NCI-H2196 treated with DMSO at 0.1 percent for 48 hours (cell line): Measurements from ENCODE around the gene DDIAS.
"Not testable (repeated sequence)": the region's sequence is repeated elsewhere in the genome, so short reads cannot be mapped to it uniquely, and the experiment has no call there.

Experiments used
- DNase-seq: peaks from one replicate; lab custom pipeline; 2025; ENCODE audit not compliant: unreplicated experiment; lab: John Stamatoyannopoulos, UW

Gene DDIAS

DNA sequence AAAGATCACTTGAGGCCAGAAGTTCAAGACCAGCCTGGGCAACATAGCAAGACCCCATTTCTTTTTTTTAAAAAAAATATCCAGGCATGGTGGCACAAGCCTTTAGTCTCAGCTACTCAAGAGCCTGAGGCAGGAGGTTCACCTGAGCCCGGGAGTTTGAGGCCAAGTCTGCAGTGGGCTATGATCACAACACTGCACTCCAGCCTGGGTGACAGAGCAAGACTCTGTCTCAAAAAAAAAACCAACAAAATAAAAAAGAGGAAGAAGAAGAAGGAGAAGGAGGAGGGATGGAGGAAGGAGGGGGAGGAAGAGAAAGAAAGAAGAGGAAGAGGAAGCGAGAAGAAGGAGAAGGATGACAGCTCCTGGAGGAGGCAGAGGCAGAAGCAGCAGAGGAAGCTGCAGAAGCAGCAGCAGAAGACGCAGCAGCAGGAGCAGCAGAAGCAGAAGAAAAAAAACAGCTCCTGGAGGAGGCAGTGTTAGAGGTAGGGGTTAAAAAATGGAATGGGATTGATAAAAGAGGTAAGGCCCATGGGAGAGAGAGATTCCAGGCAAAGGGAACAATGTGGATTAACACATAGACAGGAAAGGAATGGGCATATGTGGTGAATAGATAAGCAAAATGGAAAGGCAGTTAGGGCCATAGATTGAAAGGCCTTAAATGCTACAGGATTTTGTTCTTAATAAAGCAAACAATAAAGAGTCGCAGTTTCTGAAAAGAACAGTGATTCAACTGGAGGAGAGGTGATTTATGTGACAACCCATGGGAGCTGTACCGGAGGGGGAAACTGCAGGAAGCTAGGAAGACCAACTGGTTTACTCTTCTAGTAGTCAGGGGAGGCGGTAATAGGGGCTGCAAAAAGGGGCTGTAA, 12.2 kb upstream of the DDIAS start:
- no peak for DNase-seq

DNA sequence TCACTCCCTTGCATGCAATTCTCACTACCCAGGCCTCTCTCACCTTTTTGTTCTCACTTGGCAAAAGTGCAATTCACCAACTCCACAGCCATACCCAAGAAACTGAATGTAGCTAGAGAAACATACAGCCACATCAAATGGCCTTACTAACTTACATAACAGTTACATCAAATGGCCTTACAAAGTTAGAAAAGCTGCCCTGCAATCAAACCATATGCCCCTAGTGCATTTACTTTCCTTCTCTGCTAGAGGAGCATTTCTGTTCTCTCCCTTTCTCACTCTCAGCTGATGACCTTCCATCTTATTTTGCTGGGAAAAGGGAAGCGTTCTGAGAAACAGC, 11.6 kb upstream of the DDIAS start:
- DNase-seq, result no peak

DNA sequence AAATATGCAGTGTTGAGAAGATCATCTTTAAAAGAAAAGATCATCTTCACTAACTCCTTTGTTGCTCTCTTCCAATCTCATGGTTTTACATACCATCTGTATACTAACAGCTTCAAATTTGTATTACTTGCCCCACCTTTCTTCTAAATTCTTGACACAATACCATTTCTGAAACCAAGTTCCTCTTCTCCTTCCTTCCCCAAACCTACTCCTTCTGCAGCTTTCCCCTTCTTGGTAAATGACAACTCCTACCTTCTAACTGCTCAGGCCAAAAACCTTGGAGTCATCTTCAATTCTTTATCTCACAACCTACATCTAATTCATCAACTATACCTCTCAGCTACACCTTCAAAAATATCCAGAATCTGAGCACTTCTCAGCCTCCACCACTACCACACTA, 10.6 kb upstream of the DDIAS start:
- no peak for DNase-seq

DNA sequence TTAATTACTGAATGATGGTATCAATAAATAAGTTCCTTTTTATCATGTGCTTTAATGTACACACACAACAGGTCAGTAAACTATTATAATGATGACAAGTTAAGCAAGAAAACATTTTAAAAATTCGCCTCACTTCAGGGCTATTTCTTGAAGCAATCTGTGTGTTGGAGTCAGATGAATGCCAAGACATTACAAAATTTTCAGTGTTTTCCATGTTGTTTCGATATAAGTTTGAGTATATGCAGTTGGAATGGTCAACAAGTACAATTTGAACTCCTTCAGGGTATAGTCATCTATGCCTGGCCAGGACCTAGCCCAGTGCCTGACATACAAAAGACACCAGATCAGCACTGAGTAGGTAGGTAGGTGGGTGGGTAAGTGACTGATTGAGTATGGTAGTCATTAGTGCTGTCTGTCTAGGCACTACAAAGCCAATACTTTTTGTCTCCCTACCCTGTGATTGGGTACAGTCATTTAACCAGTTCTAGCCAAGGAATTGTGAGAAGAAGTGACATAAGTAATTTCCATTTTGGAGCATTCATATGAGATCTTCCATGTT, 8.8 kb upstream of the DDIAS start:
- no peak for DNase-seq

DNA sequence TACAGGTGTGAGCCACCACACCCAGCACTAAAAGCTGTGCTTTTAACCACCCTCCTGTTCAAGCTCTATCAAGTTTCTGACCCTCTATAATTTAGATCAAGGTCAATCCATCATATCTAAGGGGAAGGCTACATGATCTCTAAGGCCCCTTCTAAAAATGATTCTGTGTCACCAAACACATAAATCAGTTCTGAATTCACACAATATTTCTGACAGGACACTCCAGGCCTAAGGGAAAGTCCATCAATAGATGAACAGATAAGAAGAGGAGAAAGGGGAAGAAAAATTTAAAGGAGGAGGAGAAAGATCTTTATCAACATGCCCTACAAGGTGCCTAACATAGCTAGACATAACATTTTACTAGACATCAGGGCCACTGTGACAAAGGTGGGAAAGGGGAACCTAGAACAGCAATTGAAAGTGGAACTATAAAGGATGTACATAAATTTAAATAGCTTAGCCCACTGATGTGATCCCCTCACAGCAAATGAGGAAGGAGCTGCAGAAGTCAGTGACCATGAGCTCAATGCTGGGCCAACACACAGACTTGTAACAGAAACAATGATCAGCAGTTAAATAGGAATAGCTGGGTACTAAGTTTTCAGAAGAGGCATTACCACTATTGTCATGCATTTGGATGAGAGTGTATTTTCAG, 6.0 kb upstream of the DDIAS start:
- no peak for DNase-seq

DNA sequence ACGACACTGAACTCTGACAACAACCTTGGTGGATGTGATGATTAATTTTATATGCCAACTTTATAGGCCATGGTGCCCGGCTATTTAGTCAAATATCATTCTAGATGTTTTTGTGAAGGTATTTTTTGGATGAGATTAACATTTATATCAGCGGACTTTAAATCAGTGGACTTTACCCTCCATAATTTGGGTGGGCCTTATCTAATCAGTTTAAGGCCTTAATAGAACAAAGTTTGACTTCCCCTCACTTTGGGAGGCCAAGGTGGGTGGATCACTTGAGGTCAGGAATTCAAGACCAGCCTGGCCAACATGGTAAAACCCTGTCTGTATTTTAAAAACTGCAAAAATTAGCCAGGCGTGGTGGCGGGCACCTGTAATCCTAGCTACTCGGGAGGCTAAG, 5.4 kb upstream of the DDIAS start:
- DNase-seq, result no peak

DNA sequence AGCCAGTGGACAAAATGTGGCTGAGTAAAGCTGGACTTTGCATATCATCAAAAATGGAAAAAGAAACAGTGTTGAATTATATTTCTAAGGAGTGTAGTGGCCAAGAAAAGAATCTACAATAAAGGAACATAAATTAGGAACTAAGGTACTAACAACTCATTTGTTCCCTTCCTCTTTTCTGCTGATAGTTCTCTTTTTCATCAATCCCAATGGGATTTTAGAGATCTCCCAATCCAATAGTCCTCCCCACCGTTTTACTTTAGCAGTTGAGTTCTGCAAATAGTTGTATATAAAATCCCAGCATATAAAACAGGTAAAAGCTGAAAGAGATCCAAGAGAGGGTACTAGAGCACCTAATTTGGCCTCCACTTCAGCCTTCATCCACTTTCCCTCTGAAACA, 3.3 kb upstream of the DDIAS start:
- no peak for DNase-seq

DNA sequence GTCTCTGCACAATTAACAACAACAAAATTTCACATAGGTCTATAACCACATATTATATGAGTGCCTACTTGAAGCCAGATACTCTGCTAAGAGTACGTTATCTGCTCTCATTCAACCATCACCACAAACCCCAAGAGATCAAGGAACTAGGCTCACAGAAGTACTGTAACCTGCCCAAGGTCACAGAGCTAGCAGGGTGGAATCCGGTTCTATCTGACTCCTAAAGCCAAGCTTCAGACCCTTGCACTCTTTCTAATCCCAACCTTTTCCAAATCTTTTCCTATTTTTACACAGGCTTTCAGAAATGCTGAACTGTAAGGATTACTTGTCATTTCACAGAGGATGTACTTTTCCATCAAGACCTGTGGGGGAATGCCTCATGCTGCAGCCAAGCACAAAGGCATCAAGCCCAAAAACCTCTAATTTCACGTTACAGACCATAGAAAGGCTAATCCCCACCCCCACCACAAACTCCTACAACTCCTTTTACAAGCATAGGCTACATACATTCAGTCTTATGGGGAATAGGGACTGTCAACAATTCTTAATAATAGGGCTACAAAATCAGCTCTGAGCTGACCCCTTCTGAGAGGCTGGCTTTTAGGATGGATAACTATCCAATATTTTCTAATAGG, 2.2 kb upstream of the DDIAS start:
- DNase-seq, result no peak

DNA sequence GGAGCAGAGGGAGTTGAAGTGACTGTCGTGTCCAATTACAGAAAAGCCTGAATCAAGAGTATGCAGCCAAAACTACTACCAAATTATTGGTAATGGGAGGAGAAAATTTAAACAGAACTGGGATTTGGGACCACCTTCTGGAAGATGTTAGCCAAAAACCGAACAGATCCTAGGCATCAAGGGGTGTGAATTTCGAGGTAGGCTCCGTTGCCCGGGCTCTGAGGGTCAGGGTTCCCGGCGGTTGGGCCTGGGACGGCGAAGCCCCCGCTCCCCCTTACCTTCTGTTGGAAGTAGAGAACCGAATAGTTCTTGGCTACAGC, 1.6 kb upstream of the DDIAS start:
- no peak for DNase-seq

DNA sequence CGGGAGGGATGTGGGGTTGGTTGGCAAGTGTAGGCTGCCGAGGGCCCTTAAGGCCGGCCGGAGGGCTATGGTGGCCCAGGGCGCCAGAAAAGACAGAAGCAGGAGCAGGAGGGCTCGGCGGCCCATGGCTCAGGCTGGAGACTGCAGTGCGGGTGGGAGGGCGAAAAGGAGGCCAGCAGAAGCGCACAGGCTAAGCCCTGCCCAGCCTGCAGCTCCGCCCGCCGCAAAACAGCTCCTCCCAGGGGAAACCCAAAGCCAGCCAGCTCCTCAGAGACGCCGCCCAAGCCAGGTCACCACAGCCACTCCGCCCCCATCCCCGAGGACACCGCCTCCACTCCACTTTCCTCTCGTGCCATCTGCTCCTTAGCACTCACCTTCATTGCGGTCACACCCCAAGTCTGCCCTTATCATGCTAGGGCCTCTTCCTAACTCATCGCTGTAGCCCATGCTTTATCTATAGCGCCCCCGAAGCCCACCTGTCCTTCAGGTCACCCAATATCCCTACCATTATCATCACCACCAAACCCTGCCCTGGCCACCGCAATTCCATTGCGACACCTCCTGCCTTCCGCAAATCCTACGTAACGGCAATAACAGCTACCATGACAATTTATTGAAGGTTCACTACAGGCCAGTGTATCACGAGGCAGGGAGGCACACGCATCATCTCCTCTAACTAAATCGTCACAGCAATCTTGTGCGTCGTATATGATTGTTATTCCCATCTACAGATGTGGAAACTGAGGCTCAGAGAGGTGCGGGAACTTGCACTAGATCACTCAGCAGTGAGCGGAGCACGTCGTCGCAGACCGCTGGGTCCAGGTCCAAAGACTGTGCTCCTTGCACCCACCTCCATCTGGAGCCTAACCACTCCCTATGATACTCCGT, 1.0 kb upstream of the DDIAS start, which contains the start of gene PRCP:
PRCP (minus strand) TSS at position 154 of the 888 bp plus-strand sequence; CDS start at position 126, 28 bp downstream.
- DNase-seq, result peak; percentile 90

DNA sequence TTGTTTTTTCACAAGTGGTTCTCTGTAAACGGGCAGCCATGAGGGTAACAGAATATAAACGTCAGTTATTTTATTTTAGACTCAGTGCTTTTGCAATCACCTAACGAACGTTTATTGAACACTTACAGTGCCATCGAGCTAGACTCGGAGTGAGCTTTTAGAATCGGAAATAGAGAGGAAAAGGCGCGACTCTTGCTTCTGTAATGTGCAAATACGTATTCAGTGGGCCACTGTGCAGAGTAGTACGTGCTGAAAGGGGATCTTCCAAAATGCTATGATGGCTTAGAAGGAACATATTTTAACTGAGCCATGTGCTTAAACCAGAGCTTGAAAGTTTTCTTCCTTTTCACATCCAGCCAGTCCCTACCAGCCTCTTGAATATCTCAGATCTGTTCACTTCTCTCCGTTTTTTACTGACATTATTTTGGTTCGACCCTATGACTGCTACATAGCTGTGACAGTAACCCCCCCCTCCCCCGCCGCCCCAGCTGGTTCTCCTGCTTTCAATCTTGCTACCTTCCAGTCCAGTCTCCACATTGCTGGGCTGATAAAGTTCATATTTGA, 468 bp downstream of the DDIAS start:
- DNase-seq, result no peak

DNA sequence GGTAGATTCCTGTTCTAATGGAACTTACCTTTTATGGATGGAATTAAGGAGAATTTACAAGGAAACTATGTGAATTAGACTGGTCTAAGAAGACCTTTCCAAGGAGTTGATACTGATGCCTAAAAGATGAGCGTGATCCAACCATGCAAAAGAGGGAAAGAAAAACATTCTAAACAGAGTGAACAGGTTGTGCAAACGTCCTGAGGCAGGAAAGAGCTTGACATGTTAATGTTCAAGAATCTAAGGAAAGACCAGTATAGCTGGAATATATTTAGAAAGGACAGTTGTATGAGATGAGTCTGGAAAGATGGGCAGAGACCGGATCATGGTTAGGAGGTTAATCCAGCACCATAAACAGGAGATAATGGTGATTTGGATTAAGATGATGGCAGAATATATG, 1.3 kb downstream of the DDIAS start:
- DNase-seq, result no peak

DNA sequence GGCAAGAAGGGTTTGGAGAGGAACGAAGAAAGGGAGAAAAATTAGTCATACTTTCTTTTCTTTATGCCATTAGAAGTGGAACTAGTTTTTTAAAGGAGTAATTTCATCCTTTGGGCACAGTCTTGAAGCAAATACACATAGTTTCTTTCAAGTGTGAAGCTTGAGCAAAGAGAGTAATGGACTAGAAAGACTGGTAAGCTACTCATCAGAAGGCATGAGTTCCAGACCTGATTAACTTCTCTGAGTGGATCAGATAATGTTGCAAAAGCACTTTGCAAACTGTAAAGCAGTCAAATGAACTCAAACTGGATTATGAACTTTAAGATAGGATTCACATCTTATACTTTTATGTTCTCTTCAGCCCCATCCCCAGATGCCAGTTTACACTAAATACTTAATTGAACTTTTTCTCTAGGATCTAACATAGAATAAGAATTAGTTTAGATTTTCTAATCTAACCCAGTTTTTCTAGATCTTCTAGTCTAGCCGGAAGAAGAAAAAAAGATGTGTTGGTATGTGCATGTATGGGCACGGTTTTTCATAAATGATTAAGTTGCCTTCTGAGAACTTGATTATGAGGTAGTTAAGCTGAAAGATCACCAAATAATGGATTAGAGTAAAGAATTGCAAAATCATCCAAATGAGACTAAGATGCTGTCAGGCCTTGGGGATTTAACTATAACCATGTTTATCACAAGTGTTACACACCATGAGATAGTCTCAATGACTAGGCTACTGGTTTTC, 2.5 kb downstream of the DDIAS start:
- no peak for DNase-seq

DNA sequence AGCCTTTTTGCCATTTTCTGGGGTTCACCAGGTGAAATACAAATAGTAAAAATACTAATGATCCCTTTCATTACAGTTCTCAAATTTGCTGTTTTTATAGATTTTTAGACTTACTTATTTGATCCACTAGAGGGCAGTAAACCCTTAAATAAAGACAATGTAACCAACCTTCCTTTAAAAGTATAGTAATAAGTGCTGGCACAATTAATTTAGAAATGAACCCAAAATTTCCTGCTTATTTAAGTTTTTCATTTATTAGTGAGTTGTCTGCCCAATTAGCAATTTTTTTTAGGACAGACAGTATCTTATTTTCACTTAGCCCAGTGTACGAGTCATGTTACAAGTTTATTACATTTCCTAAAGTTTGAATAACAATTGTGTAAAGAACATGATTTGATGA, 4.7 kb downstream of the DDIAS start:
- peak; percentile 69 for DNase-seq

DNA sequence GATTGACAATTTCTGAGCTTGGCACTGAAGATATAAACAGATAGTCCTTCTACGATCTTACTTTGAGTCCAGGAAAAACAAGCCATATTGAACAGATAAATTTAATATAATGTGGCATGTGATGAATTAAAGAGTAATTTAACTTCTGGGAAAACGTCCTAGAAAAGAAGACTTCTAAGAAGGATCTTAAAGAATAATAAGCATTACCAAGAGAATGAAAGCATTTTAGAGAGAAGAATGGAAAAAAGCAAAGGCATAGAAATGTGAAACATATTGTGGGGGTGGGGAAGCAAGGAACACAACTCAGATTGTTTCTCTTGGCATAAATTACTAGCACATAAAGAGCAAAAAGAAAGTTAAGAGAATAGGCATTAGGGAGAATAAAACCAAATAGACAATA, 5.4 kb downstream of the DDIAS start:
- DNase-seq, result no peak

DNA sequence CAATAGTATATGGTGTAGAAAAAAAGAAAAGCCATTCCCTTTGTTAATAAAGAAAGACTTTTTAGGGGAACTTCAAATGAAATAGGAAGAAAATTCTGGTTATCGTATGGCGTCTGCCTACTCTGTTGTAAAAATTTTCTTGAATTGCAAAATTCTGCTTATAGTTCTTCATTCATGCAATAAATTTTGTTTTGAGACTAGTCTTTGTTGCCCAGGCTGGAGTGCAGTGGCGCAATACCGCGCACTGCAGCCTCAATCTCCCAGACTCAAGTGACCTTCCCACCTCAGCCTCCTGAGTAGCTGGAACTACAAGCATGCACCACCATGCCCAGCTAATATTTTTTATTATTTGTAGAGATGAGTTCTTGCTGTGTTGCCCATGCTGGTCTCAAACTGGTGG, 5.8 kb downstream of the DDIAS start:
- DNase-seq, result no peak

DNA sequence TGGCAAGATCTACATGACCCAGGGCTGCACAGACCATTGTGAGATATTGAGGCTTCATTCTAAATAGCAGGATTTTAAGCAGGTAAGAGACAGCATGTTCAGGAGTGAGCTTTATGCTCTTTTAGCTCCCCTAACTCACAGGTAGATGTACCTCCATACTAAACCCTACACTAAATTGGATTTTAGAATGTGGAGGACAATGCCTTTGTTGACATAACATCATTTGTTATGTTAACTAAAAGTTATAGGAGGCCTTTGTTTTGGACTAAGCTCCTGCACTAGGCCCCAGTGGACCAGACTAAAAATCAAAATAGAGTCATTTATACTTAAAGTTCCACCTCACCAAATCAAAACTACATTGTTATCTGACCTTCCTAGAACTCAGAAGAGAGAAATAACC, 6.8 kb downstream of the DDIAS start:
- DNase-seq, result no peak

DNA sequence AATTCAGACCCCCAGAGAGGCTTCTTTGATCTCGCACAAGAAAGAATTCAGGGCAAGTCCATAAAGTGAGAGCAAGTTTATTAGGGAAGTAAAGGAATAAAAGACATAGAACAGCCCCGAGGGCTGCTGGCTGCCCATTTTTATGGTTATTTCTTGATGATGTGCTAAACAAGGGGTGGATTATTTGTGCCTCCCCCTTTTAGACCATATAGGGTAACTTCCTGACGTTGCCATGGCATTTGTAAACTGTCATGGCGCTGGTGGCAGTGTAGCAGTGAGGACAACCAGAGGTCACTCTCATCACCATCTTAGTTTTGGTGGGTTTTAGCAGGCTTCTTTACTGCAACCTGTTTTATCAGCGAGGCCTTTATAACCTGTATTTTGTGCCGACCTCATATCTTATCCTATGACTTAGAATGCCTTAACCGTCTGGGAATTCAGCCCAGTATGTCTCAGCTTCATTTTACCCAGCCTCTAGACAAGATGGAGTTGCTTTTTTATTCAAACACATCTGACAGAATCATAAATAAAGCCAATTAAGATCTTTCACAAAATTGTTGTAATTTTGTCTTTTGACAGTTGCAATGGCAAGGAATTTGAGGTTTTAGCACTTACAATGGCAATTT, 7.6 kb downstream of the DDIAS start:
- DNase-seq, result no peak

DNA sequence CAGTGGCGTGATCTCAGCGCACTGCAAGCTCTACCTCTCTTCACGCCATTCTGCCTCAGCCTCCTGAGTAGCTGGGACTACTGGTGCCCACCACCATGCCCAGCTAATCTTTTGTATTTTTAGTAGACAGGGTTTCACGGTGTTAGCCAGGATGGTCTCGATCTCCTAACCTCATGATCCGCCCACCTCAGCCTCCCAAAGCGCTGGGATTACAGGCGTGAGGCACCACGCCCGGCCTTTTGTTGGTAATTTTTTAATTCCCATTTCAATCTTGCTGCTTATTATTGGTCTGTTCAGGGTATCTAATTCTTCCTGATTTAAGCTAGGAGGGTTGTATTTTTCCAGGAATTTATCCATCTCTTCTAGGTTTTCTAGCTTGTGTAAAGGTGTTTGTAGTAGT, 18.2 kb downstream of the DDIAS start:
- DNase-seq, result not testable (repeated sequence)

DNA sequence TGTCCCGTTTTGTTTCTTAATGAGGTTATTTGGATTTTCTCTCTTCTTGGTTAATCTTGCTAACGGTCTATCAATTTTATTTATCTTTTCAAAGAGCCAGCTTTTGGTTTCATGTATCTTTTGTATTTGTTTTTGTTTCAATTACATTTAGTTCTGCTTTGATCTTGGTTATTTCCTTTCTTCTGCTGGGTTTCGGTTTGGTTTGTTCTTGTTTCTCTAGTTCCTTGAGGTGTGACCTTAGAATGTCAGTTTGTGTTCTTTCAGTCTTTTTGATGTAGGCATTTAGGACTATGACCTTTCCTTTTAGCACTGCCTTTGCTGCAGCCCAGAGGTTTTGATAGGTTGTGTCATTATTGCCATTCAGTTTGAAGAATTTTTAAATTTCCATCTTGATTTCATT, 18.7 kb downstream of the DDIAS start:
- DNase-seq, result not testable (repeated sequence)
